Stimulated activated CD8-positive, alpha-beta memory T cell treated with anti-CD3 and anti-CD28 coated beads, Interleukin-7, amount 100 ng/mL, for 1 hour (primary cell): ENCODE data around the gene RBM33.
"Not testable (repeated sequence)": the region's sequence is repeated elsewhere in the genome, so short reads cannot be mapped to it uniquely, and the experiment has no call there.

Experiments
- DNase-seq, 2 donors: peaks; one replicate each; pipeline ENCODE4 v3.0.0-alpha.2; 2020; ENCODE audit warnings: low read depth in 2 of 2

RBM33 gene

GRCh38 chr7:155644178-155644970 is at the start of gene RBM33:
RBM33 (plus strand) TSS chr7:155644661; CDS start chr7:155644877, 216 bp downstream.
- DNase-seq: peak; percentile 44 to 47

- DNase-seq: no peak
Observed at GRCh38 chr7:155594961-155595366, 49.5 kb upstream of the RBM33 start.

- no peak for DNase-seq
Observed at GRCh38 chr7:155597753-155598140, 46.7 kb upstream of the RBM33 start.

- peak; percentile 64 to 79 for DNase-seq
Observed at GRCh38 chr7:155598810-155599210, 45.7 kb upstream of the RBM33 start.

- no peak for DNase-seq
Observed at GRCh38 chr7:155602156-155602555, 42.3 kb upstream of the RBM33 start.

GRCh38 chr7:155602750-155603149 is 41.7 kb upstream of the RBM33 start:
- no peak for DNase-seq

GRCh38 chr7:155603205-155603857 is 41.1 kb upstream of the RBM33 start:
- no peak for DNase-seq

- DNase-seq: no peak
Observed at GRCh38 chr7:155603858-155604503, 40.5 kb upstream of the RBM33 start.

GRCh38 chr7:155604504-155604997 is 39.9 kb upstream of the RBM33 start:
- DNase-seq: no peak

GRCh38 chr7:155609185-155609584 is 35.3 kb upstream of the RBM33 start:
- no peak for DNase-seq

- no peak for DNase-seq
Observed at GRCh38 chr7:155610633-155611193, 33.7 kb upstream of the RBM33 start.

- DNase-seq: no peak
Observed at GRCh38 chr7:155611808-155612447, 32.5 kb upstream of the RBM33 start.

- DNase-seq: no peak
Observed at GRCh38 chr7:155612658-155613057, 31.8 kb upstream of the RBM33 start.

- DNase-seq: not testable (repeated sequence)
Observed at GRCh38 chr7:155615085-155615484, 29.4 kb upstream of the RBM33 start.

- no peak for DNase-seq
Observed at GRCh38 chr7:155618708-155619633, 25.5 kb upstream of the RBM33 start.

GRCh38 chr7:155619634-155620271 is 24.7 kb upstream of the RBM33 start:
- DNase-seq: no peak

GRCh38 chr7:155620497-155620896 is 24.0 kb upstream of the RBM33 start:
- no peak for DNase-seq

GRCh38 chr7:155621418-155621980 is 23.0 kb upstream of the RBM33 start:
- DNase-seq: no peak

- DNase-seq: no peak
Observed at GRCh38 chr7:155624412-155624811, 20.0 kb upstream of the RBM33 start.

- DNase-seq: no peak
Observed at GRCh38 chr7:155625557-155625956, 18.9 kb upstream of the RBM33 start.
